DND-41 (cell line): ENCODE measurements around the gene ARHGAP26.

ENCODE experiments used
- EZH2 ChIP-seq: IDR thresholded peaks from 3 replicates; pipeline ENCODE4 v1.6.1; 2012; ENCODE audit warnings: borderline replicate concordance, low read depth, mild to moderate bottlenecking, moderate library complexity, low read length, inconsistent platforms; ENCODE audit not compliant: severe bottlenecking
- TF ChIP-seq, protein P1 (sequence below): IDR thresholded peaks from 2 replicates; pipeline ENCODE4 v1.5.1; 2012; ENCODE audit warnings: borderline replicate concordance, low read length, moderate library complexity, mild to moderate bottlenecking; ENCODE audit not compliant: poor library complexity, severe bottlenecking; ENCODE audit errors: extremely low read depth

GRCh38 chr5:143061161-143061945 is 291.2 kb downstream of the ARHGAP26 start:
- TF ChIP-seq, protein P1, sequence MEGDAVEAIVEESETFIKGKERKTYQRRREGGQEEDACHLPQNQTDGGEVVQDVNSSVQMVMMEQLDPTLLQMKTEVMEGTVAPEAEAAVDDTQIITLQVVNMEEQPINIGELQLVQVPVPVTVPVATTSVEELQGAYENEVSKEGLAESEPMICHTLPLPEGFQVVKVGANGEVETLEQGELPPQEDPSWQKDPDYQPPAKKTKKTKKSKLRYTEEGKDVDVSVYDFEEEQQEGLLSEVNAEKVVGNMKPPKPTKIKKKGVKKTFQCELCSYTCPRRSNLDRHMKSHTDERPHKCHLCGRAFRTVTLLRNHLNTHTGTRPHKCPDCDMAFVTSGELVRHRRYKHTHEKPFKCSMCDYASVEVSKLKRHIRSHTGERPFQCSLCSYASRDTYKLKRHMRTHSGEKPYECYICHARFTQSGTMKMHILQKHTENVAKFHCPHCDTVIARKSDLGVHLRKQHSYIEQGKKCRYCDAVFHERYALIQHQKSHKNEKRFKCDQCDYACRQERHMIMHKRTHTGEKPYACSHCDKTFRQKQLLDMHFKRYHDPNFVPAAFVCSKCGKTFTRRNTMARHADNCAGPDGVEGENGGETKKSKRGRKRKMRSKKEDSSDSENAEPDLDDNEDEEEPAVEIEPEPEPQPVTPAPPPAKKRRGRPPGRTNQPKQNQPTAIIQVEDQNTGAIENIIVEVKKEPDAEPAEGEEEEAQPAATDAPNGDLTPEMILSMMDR, result no peak
- TF ChIP-seq EZH2, result no peak
